ENCODE results near the gene PLA2G12A.

PLA2G12A gene

GRCh38 chr4:109723110-109723509 lies 6.8 kb downstream of the PLA2G12A start:
- Histone ChIP-seq H3K4me3 (ENCODE audit: low read depth, low read length) (no peak overlapping the region), H3K4me1 (ENCODE audit: control insufficient read depth, insufficient read depth, low read length, unreplicated experiment) (peaks cover 3% of the 10 kb centered on the region), H2AFZ (ENCODE audit: low read length, unreplicated experiment) (no peak overlapping the region), H3K79me2 (ENCODE audit: control insufficient read depth, insufficient read depth, low read length, unreplicated experiment) (peaks cover 4% of the 10 kb centered on the region), H3K27ac (ENCODE audit: low read depth, low read length) (no peak overlapping the region), H3K36me3 (ENCODE audit: insufficient read depth, low read length) (0 out of 2 replicates have a peak, but pooled peaks cover 3% of the 10 kb centered on the region), H3K27me3 (ENCODE audit: insufficient read depth, low read length) (no peaks in the 10 kb centered on the region)

- peaks cover 4% of the 10 kb centered on the region for H3K79me2 ChIP-seq (ENCODE audit: control insufficient read depth, insufficient read depth, low read length, unreplicated experiment)
- no peak overlapping the region for H2AFZ ChIP-seq (ENCODE audit: low read length, unreplicated experiment)
- peaks cover 3% of the 10 kb centered on the region; the same call in 1 of the 2 replicates for H3K36me3 ChIP-seq (ENCODE audit: insufficient read depth, low read length)
Measured at GRCh38 chr4:109722357-109722756, 7.5 kb downstream of the PLA2G12A start.

GRCh38 chr4:109721033-109721432 lies 8.8 kb downstream of the PLA2G12A start:
- no peak overlapping the region for H3K27ac ChIP-seq (ENCODE audit: low read depth, low read length)
- peaks cover 3% of the 10 kb centered on the region; the same call in 1 of the 2 replicates for H3K36me3 ChIP-seq (ENCODE audit: insufficient read depth, low read length)
- H3K4me1 ChIP-seq (ENCODE audit: control insufficient read depth, insufficient read depth, low read length, unreplicated experiment) = no peaks in the 10 kb centered on the region
- no peak overlapping the region for H2AFZ ChIP-seq (ENCODE audit: low read length, unreplicated experiment)
- H3K79me2 ChIP-seq (ENCODE audit: control insufficient read depth, insufficient read depth, low read length, unreplicated experiment) = peaks cover 3% of the 10 kb centered on the region
- H3K27me3 ChIP-seq (ENCODE audit: insufficient read depth, low read length) = no peaks in the 10 kb centered on the region
- no peak overlapping the region for H3K4me3 ChIP-seq (ENCODE audit: low read depth, low read length)

More at GRCh38 chr4:109722357-109722756, 7.5 kb downstream of the PLA2G12A start:
- Histone ChIP-seq H3K27me3 (ENCODE audit: insufficient read depth, low read length) (no peaks in the 10 kb centered on the region), H3K4me3 (ENCODE audit: low read depth, low read length) (no peak overlapping the region), H3K27ac (ENCODE audit: low read depth, low read length) (no peak overlapping the region), H3K4me1 (ENCODE audit: control insufficient read depth, insufficient read depth, low read length, unreplicated experiment) (no peaks in the 10 kb centered on the region)

GRCh38 chr4:109719604-109720003 lies 10.3 kb downstream of the PLA2G12A start:
- H3K79me2 ChIP-seq (ENCODE audit: control insufficient read depth, insufficient read depth, low read length, unreplicated experiment) = no peaks in the 10 kb centered on the region
- no peaks in the 10 kb centered on the region for H3K4me1 ChIP-seq (ENCODE audit: control insufficient read depth, insufficient read depth, low read length, unreplicated experiment)
- H3K4me3 ChIP-seq (ENCODE audit: low read depth, low read length) = no peak overlapping the region
- H3K27me3 ChIP-seq (ENCODE audit: insufficient read depth, low read length) = no peaks in the 10 kb centered on the region
- H3K36me3 ChIP-seq (ENCODE audit: insufficient read depth, low read length) = peaks cover 3% of the 10 kb centered on the region; the same call in 1 of the 2 replicates
- H3K27ac ChIP-seq (ENCODE audit: low read depth, low read length) = no peak overlapping the region
- no peak overlapping the region for H2AFZ ChIP-seq (ENCODE audit: low read length, unreplicated experiment)

GRCh38 chr4:109718759-109719158 lies 11.1 kb downstream of the PLA2G12A start:
- H3K36me3 ChIP-seq (ENCODE audit: insufficient read depth, low read length) = peaks cover 3% of the 10 kb centered on the region; the same call in 1 of the 2 replicates
- no peaks in the 10 kb centered on the region for H3K79me2 ChIP-seq (ENCODE audit: control insufficient read depth, insufficient read depth, low read length, unreplicated experiment)
- no peak overlapping the region for H3K4me3 ChIP-seq (ENCODE audit: low read depth, low read length)
- no peak overlapping the region for H3K27ac ChIP-seq (ENCODE audit: low read depth, low read length)
- no peaks in the 10 kb centered on the region for H3K27me3 ChIP-seq (ENCODE audit: insufficient read depth, low read length)
- H2AFZ ChIP-seq (ENCODE audit: low read length, unreplicated experiment) = no peak overlapping the region
- H3K4me1 ChIP-seq (ENCODE audit: control insufficient read depth, insufficient read depth, low read length, unreplicated experiment) = no peaks in the 10 kb centered on the region

GRCh38 chr4:109713500-109713899 lies 16.4 kb downstream of the PLA2G12A start:
- H2AFZ ChIP-seq (ENCODE audit: low read length, unreplicated experiment) = no peak overlapping the region
- no peaks in the 10 kb centered on the region for H3K4me1 ChIP-seq (ENCODE audit: control insufficient read depth, insufficient read depth, low read length, unreplicated experiment)
- H3K79me2 ChIP-seq (ENCODE audit: control insufficient read depth, insufficient read depth, low read length, unreplicated experiment) = no peaks in the 10 kb centered on the region
- H3K36me3 ChIP-seq (ENCODE audit: insufficient read depth, low read length) = no peaks in the 10 kb centered on the region; the same call in 1 of the 2 replicates
- no peak overlapping the region for H3K4me3 ChIP-seq (ENCODE audit: low read depth, low read length)
- H3K27me3 ChIP-seq (ENCODE audit: insufficient read depth, low read length) = no peaks in the 10 kb centered on the region
- H3K27ac ChIP-seq (ENCODE audit: low read depth, low read length) = no peak overlapping the region

- H3K27me3 ChIP-seq (ENCODE audit: insufficient read depth, low read length) = no peaks in the 10 kb centered on the region
- no peak overlapping the region for H3K4me3 ChIP-seq (ENCODE audit: low read depth, low read length)
- no peak overlapping the region for H2AFZ ChIP-seq (ENCODE audit: low read length, unreplicated experiment)
- no peaks in the 10 kb centered on the region for H3K4me1 ChIP-seq (ENCODE audit: control insufficient read depth, insufficient read depth, low read length, unreplicated experiment)
- H3K27ac ChIP-seq (ENCODE audit: low read depth, low read length) = no peak overlapping the region
- no peaks in the 10 kb centered on the region for H3K79me2 ChIP-seq (ENCODE audit: control insufficient read depth, insufficient read depth, low read length, unreplicated experiment)
- H3K36me3 ChIP-seq (ENCODE audit: insufficient read depth, low read length) = no peaks in the 10 kb centered on the region
Measured at GRCh38 chr4:109708990-109709389, 20.9 kb downstream of the PLA2G12A start.

- Histone ChIP-seq H3K36me3 (ENCODE audit: insufficient read depth, low read length) (no peaks in the 10 kb centered on the region), H3K4me1 (ENCODE audit: control insufficient read depth, insufficient read depth, low read length, unreplicated experiment) (no peaks in the 10 kb centered on the region), H3K27me3 (ENCODE audit: insufficient read depth, low read length) (no peaks in the 10 kb centered on the region), H2AFZ (ENCODE audit: low read length, unreplicated experiment) (no peak overlapping the region), H3K79me2 (ENCODE audit: control insufficient read depth, insufficient read depth, low read length, unreplicated experiment) (no peaks in the 10 kb centered on the region), H3K27ac (ENCODE audit: low read depth, low read length) (no peak overlapping the region), H3K4me3 (ENCODE audit: low read depth, low read length) (no peak overlapping the region)
Measured at GRCh38 chr4:109708435-109708834, 21.4 kb downstream of the PLA2G12A start.

- Histone ChIP-seq H2AFZ (ENCODE audit: low read length, unreplicated experiment) (peak overlapping the region; percentile 99), H3K36me3 (ENCODE audit: insufficient read depth, low read length) (no peaks in the 10 kb centered on the region), H3K27ac (ENCODE audit: low read depth, low read length) (no peak overlapping the region), H3K4me3 (ENCODE audit: low read depth, low read length) (peak overlapping the region; percentile 91), H3K79me2 (ENCODE audit: control insufficient read depth, insufficient read depth, low read length, unreplicated experiment) (peaks cover 19% of the 10 kb centered on the region), H3K4me1 (ENCODE audit: control insufficient read depth, insufficient read depth, low read length, unreplicated experiment) (peaks cover 7% of the 10 kb centered on the region), H3K27me3 (ENCODE audit: insufficient read depth, low read length) (no peaks in the 10 kb centered on the region)
Measured at GRCh38 chr4:109703664-109704361, 26.1 kb downstream of the PLA2G12A start.

GRCh38 chr4:109702950-109703663 lies 26.8 kb downstream of the PLA2G12A start, which contains the start of gene CASP6:
TSS of gene CASP6 (minus strand) at chr4:109703445. CDS start at chr4:109703395, 50 bp downstream.
- no peaks in the 10 kb centered on the region for H3K36me3 ChIP-seq (ENCODE audit: insufficient read depth, low read length)
- H3K4me1 ChIP-seq (ENCODE audit: control insufficient read depth, insufficient read depth, low read length, unreplicated experiment) = peaks cover 7% of the 10 kb centered on the region
- H3K79me2 ChIP-seq (ENCODE audit: control insufficient read depth, insufficient read depth, low read length, unreplicated experiment) = peaks cover 19% of the 10 kb centered on the region
- H2AFZ ChIP-seq (ENCODE audit: low read length, unreplicated experiment) = peak within 1 kb of the TSS; percentile 99
- no peaks in the 10 kb centered on the region for H3K27me3 ChIP-seq (ENCODE audit: insufficient read depth, low read length)
- peak within 1 kb of the TSS; percentile 28 for H3K27ac ChIP-seq (ENCODE audit: low read depth, low read length)
- peak within 1 kb of the TSS; percentile 91 for H3K4me3 ChIP-seq (ENCODE audit: low read depth, low read length)

All from ACC112 (cell line).